GM12878 (cell line): ENCODE measurements around the gene FBXL7. TPM values are rescaled to one million over a fixed set of nuclear protein-coding genes. Genes with fewer than 3 reads are reported as not detected.

Experiments used
- ATAC-seq: fragments of 200-7000 bp; cut with Tn5 transposase; 3 replicates; pipeline ENCODE4 v1.9.1; 2020; ENCODE audit warnings: mild to moderate bottlenecking, moderate library complexity
- BruUV-seq: library from RNA; stranded (reverse); fragments of 400-500 nt; replicated peaks from 2 replicates; lab custom pipeline; 2021; lab: Mats Ljungman, UMichigan
- CTCF ChIA-PET: fragments of 300-600 bp; sonication (Branson Sonifier 250); formaldehyde crosslinking; extraction: SDS; loops from one replicate; lab custom pipeline; 2021; ENCODE audit warnings: inconsistent platforms; lab: Yijun Ruan, JAX
- POLR2A ChIA-PET: fragments of 350-600 bp; formaldehyde crosslinking; extraction: SDS; loops from one replicate; lab custom pipeline; 2021; ENCODE audit warnings: inconsistent platforms; lab: Charles Lee
- RAD21 ChIA-PET: fragments of 300-600 bp; sonication (Branson Sonifier 250); formaldehyde crosslinking; loops from one replicate; lab custom pipeline; 2023; ENCODE audit warnings: antibody characterized with exemption; ENCODE audit not compliant: unreplicated experiment; lab: Charles Lee
- SMC1A ChIA-PET: fragments of 300-600 bp; sonication (Branson Sonifier 250); formaldehyde crosslinking; loops from one replicate; lab custom pipeline; 2023; ENCODE audit not compliant: unreplicated experiment, uncharacterized antibody; lab: Charles Lee
- DNase-seq: peaks from one replicate; pipeline ENCODE4 v3.0.0-alpha.2; 2011; ENCODE audit warnings: low read depth, low spot score
- FAIRE-seq: peaks from 3 replicates; lab custom pipeline; 2011; peaks lifted over from hg19 to GRCh38; lab: Jason Lieb, UNC
- H2AFZ ChIP-seq: 2 replicates; pipeline ENCODE4 v1.6.0; 2011; ENCODE audit warnings: low read depth, low read length, control low read depth; ENCODE audit not compliant: control insufficient read depth
- H3K27ac ChIP-seq: 2 replicates; pipeline ENCODE4 v1.5.1; 2011; ENCODE audit warnings: control low read depth; ENCODE audit not compliant: control insufficient read depth, insufficient read depth
- H3K27me3 ChIP-seq, 2 experiments: replicated peaks in 1 of 2; 2 replicates each; pipeline versions ENCODE4 v1.6.0 to v1.6.1; 2011; ENCODE audit warnings: low read length in 1 of 2; ENCODE audit not compliant: control insufficient read depth in 2 of 2, insufficient read depth in 2 of 2
- H3K36me3 ChIP-seq, 2 experiments: 2 replicates each; pipeline ENCODE4 v1.5.1; 2011; ENCODE audit warnings: low read length in 1 of 2; ENCODE audit not compliant: control insufficient read depth in 2 of 2, insufficient read depth in 2 of 2
- H3K4me1 ChIP-seq: 2 replicates; pipeline ENCODE4 v1.6.1; 2011; ENCODE audit warnings: mild to moderate bottlenecking, low read length, moderate library complexity, mixed read lengths; ENCODE audit not compliant: control insufficient read depth, insufficient read depth
- H3K4me2 ChIP-seq: 2 replicates; pipeline ENCODE4 v1.6.0; 2011; ENCODE audit warnings: control low read depth; ENCODE audit not compliant: control insufficient read depth, insufficient read depth
- H3K4me3 ChIP-seq: fragments of 200-600 bp; sonication (generic); 2 replicates; pipeline ENCODE4 v1.5.1; 2016
- H3K79me2 ChIP-seq: 2 replicates; pipeline ENCODE4 v1.6.0; 2011; ENCODE audit warnings: low read length; ENCODE audit not compliant: control insufficient read depth, insufficient read depth
- H3K9ac ChIP-seq: 2 replicates; pipeline ENCODE4 v1.8.0; 2011; ENCODE audit warnings: low read length, control low read depth, mixed read lengths; ENCODE audit not compliant: control insufficient read depth, insufficient read depth
- H3K9me3 ChIP-seq: replicated peaks from 3 replicates; pipeline ENCODE4 v1.5.1; 2011; ENCODE audit warnings: mild to moderate bottlenecking, low read length; ENCODE audit not compliant: control insufficient read depth, insufficient read depth
- H4K20me1 ChIP-seq: 2 replicates; pipeline ENCODE4 v1.6.0; 2011; ENCODE audit not compliant: control insufficient read depth, insufficient read depth
- ASH2L ChIP-seq: fragments of 300-600, 200-600 bp; sonication (generic); IDR thresholded peaks from 2 replicates; pipeline ENCODE4 v1.6.1; 2017; ENCODE audit warnings: low read depth, mild to moderate bottlenecking, borderline replicate concordance
- CHD2 ChIP-seq: IDR thresholded peaks from 2 replicates; pipeline ENCODE4 v1.6.1; 2011; ENCODE audit warnings: low read depth, low read length, improper control_type of control experiment, borderline replicate concordance
- IRF5 ChIP-seq: fragments of 450-650 bp; IDR thresholded peaks from 2 replicates; pipeline ENCODE4 v1.6.1; 2017; ENCODE audit warnings: borderline replicate concordance
- KDM1A ChIP-seq: fragments of 200-600 bp; sonication (generic); IDR thresholded peaks from 2 replicates; pipeline ENCODE4 v1.6.1; 2016; ENCODE audit warnings: borderline replicate concordance
- PAX8 ChIP-seq: fragments of 450-650 bp; IDR thresholded peaks from 2 replicates; pipeline ENCODE4 v1.6.1; 2017; ENCODE audit warnings: mild to moderate bottlenecking, moderate library complexity
- POLR2AphosphoS2 ChIP-seq: IDR thresholded peaks from 2 replicates; pipeline ENCODE4 v1.6.1; 2011; ENCODE audit warnings: low read depth, mild to moderate bottlenecking, low read length, improper control_type of control experiment, moderate library complexity
- RELA ChIP-seq: fragments of 450-650 bp; IDR thresholded peaks from 2 replicates; pipeline ENCODE4 v1.8.0; 2014; ENCODE audit warnings: borderline replicate concordance; ENCODE audit not compliant: partially characterized antibody
- SIN3A ChIP-seq: IDR thresholded peaks from 2 replicates; pipeline ENCODE4 v1.6.1; 2012; ENCODE audit warnings: low read depth, low read length, improper control_type of control experiment
- SUPT20H ChIP-seq: IDR thresholded peaks from 2 replicates; pipeline ENCODE4 v1.6.1; 2011; ENCODE audit warnings: low read depth, mild to moderate bottlenecking, low read length, moderate library complexity, borderline replicate concordance; ENCODE audit not compliant: control insufficient read depth
- WGBS: methylation state at CpG from one replicate; pipeline ENCODE4 v1.1.6; 2016; ENCODE audit warnings: low lambda C conversion rate; ENCODE audit not compliant: insufficient replicate concordance, insufficient coverage; ENCODE audit errors: missing lambda C conversion rate; 5-methylcytosine and 5-hydroxymethylcytosine counted together
- in situ Hi-C: fragments of 300-500 bp; cut with MboI; formaldehyde crosslinking; loops from 9 replicates; pipeline ENCODE4 v1.14.3; 2018; ENCODE audit warnings: mixed read lengths
- intact Hi-C: fragments of 100-400 bp; cut with micrococcal nuclease; formaldehyde crosslinking; loops from one replicate; pipeline ENCODE4 v1.14.2; 2022; ENCODE audit not compliant: unreplicated experiment
- polyA plus RNA-seq, 11 experiments: library from polyadenylated mRNA; depleted of rRNA in 4 of 11; unstranded in 6 of 11; stranded (reverse) in 5 of 11; fragments of >200 nt; fragmentation: Nextera tagmentation in 4 of 11; fragmentation: Illumina TruSeq in 1 of 11; extraction: Ambion mirVana in 4 of 11; extraction: Trizol in 1 of 11; gene quantifications; 1 replicate in 1 of 11; 2 replicates in 10 of 11; pipeline versions ENCODE4 v1.2.1 to v1.2.3, GENCODE V29; 2011 to 2016; ENCODE audit warnings: inconsistent platforms in 2 of 11, missing spikeins in 2 of 11, low read depth in 1 of 11
- total RNA-seq, 4 experiments: library from RNA; depleted of rRNA in 3 of 4; stranded (reverse); fragments of >200 nt in 3 of 4; fragmentation: Illumina TruSeq in 1 of 4; extraction: Trizol in 1 of 4; gene quantifications; 2 replicates each; pipeline versions ENCODE4 v1.2.1 to v1.2.3, GENCODE V29; 2013 to 2021

FBXL7 gene
- total and polyA plus RNA-seq, 10 of the 15 experiments (the other 5 are each of a cell fraction or from before 2014, with no cell fraction given): 0.03 to 0.44 (median 0.16) TPM

DNA sequence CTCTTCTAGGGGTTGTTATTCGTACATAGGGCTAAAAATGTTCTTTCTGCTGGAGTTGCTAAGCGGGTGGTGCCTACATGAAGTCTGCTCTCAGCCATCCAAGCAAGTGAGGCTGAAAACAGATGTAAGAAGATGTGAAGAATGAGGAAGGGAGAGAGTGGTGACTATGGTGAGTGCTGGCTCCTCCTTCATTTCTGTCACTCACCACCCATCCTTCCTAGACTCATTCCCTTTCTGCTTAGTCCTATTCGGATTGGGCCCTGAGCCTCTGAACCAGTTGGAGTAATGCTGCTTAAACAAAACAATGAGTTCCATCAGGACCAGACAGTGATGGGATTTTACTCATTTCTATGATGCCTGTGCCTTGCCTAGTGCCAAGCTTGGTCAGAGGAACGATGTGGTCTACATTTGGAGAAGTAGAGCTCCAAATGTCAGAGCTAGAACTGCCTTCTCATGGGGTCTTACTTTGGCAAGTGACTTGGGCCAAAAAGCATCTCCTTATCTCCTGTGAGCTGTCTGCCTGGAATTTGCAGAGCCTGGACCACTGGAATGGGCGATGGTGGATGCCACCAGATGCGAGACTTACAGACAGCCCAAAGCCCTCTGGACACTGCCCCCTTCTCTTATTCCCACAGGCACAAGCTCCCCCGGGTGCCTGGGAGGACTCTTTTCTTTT lies 192.9 kb downstream of the FBXL7 start:
- no peaks in the 10 kb centered on the region for H3K27me3 ChIP-seq
- DNase-seq: no peak
- no peak for TF ChIP-seq PAX8
- TF ChIP-seq CHD2: no peak
- no peak for TF ChIP-seq RELA
- TF ChIP-seq KDM1A: no peak
- TF ChIP-seq SUPT20H: no peak
- TF ChIP-seq SIN3A: no peak
- TF ChIP-seq IRF5: no peak
- TF ChIP-seq POLR2AphosphoS2: no peak
- no peak for TF ChIP-seq ASH2L
- 6% methylated on average over 7 of the region's 7 CpGs for WGBS
- H2AFZ ChIP-seq: no peak overlapping the region
- H3K4me1 ChIP-seq: no peaks in the 10 kb centered on the region
- no peak overlapping the region for H3K9ac ChIP-seq
- no TSS peak for BruUV-seq
- RAD21 ChIA-PET: no interaction called here
- POLR2A ChIA-PET: no interaction called here
- intact Hi-C loops: no loop called here
- no peak overlapping the region for H3K4me3 ChIP-seq
- CTCF ChIA-PET: interaction anchor here (0.6 kb wide), 1 partner anchor 9 kb away, joined by 3 read pairs; no protein-coding TSS in a partner anchor
- in situ Hi-C loops: no loop called here
- no peak for ATAC-seq
- H4K20me1 ChIP-seq: no peaks in the 10 kb centered on the region
- no peak for FAIRE-seq
- H3K9me3 ChIP-seq: no peaks in the 10 kb centered on the region
- SMC1A ChIA-PET: no interaction called here
- H3K79me2 ChIP-seq: no peaks in the 10 kb centered on the region
- H3K4me2 ChIP-seq: no peak overlapping the region
- no peak overlapping the region for H3K27ac ChIP-seq
- H3K36me3 ChIP-seq: no peaks in the 10 kb centered on the region
